ENCODE results near the gene SENP8.

SENP8 gene

DNA sequence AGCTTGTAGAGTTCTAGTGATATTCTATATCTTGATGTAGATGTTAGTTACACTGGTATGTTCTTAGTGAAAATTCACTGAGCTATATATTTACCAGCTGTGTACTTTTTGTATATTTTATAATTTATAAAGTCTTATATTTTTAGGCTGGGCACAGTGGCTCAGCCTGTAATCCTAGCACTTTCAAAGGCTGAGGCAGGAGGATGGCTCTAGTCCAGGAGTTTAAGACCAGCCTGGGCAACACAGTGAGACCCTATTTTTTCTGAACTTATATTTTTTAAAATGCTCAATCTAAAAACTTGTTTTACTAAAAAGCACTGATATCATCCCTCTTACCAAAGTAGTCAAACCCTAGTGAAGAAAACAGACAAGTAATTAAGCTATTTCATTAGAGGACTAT, 5.4 kb upstream of the SENP8 start:
- TF ChIP-seq TAF1 (IDR thresholded peaks at IDR 0.05; ENCODE audit: borderline replicate concordance, insufficient read depth, low read length), result no peak
- TF ChIP-seq POLR2AphosphoS5 (IDR thresholded peaks at IDR 0.05; ENCODE audit: low read depth, low read length), result no peak
- TF ChIP-seq, protein P1, sequence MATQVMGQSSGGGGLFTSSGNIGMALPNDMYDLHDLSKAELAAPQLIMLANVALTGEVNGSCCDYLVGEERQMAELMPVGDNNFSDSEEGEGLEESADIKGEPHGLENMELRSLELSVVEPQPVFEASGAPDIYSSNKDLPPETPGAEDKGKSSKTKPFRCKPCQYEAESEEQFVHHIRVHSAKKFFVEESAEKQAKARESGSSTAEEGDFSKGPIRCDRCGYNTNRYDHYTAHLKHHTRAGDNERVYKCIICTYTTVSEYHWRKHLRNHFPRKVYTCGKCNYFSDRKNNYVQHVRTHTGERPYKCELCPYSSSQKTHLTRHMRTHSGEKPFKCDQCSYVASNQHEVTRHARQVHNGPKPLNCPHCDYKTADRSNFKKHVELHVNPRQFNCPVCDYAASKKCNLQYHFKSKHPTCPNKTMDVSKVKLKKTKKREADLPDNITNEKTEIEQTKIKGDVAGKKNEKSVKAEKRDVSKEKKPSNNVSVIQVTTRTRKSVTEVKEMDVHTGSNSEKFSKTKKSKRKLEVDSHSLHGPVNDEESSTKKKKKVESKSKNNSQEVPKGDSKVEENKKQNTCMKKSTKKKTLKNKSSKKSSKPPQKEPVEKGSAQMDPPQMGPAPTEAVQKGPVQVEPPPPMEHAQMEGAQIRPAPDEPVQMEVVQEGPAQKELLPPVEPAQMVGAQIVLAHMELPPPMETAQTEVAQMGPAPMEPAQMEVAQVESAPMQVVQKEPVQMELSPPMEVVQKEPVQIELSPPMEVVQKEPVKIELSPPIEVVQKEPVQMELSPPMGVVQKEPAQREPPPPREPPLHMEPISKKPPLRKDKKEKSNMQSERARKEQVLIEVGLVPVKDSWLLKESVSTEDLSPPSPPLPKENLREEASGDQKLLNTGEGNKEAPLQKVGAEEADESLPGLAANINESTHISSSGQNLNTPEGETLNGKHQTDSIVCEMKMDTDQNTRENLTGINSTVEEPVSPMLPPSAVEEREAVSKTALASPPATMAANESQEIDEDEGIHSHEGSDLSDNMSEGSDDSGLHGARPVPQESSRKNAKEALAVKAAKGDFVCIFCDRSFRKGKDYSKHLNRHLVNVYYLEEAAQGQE (IDR thresholded peaks at IDR 0.05; ENCODE audit: insufficient read depth in 1 of 2, low read depth in 2 of 2, low read length in 2 of 2), result no peak
- TF ChIP-seq SIN3A (IDR thresholded peaks at IDR 0.05; ENCODE audit: borderline replicate concordance, insufficient read depth, low read length), result no peak
- no peak for TF ChIP-seq FOXP2 (optimal IDR thresholded peaks at IDR 0.05; ENCODE audit: borderline replicate concordance, extremely low read depth, extremely low read length, insufficient read depth)

DNA sequence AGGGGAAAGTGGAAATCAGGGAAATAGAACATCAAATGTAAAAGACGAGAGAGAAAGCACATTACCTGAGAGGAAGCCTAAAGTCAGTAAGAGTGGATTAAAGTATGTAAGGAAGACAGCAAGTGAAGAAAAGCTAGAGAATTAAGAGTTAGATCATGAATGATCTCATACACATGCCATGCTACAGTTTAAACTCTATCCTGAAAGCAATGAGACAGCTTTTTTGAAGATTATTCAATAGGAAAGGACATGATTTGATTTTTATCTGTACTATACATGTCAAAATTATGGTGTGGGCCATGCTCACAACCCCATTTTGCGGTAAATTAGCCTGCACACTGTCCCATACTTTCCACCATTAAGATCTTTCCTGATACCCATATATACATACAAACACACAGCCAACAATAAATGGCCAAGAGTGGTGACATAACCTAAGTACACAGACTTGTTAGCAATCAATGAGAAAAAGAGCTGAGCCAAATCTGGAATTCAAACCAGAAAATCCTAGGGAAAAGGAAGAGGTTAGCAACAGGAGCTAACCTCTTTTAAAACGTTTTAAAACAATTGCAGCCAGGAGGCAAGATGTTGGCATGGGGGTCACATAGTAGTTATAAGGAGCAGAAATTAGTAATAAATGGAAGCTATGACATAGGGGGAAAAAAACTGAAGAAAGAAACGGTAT, 4.7 kb upstream of the SENP8 start:
- TF ChIP-seq POLR2AphosphoS5 (IDR thresholded peaks at IDR 0.05; ENCODE audit: low read depth, low read length) (no peak), FOXP2 (optimal IDR thresholded peaks at IDR 0.05; ENCODE audit: borderline replicate concordance, extremely low read depth, extremely low read length, insufficient read depth) (no peak), TAF1 (IDR thresholded peaks at IDR 0.05; ENCODE audit: borderline replicate concordance, insufficient read depth, low read length) (no peak), SIN3A (IDR thresholded peaks at IDR 0.05; ENCODE audit: borderline replicate concordance, insufficient read depth, low read length) (no peak)
- TF ChIP-seq, protein P1 (IDR thresholded peaks at IDR 0.05; ENCODE audit: insufficient read depth in 1 of 2, low read depth in 2 of 2, low read length in 2 of 2), result no peak

DNA sequence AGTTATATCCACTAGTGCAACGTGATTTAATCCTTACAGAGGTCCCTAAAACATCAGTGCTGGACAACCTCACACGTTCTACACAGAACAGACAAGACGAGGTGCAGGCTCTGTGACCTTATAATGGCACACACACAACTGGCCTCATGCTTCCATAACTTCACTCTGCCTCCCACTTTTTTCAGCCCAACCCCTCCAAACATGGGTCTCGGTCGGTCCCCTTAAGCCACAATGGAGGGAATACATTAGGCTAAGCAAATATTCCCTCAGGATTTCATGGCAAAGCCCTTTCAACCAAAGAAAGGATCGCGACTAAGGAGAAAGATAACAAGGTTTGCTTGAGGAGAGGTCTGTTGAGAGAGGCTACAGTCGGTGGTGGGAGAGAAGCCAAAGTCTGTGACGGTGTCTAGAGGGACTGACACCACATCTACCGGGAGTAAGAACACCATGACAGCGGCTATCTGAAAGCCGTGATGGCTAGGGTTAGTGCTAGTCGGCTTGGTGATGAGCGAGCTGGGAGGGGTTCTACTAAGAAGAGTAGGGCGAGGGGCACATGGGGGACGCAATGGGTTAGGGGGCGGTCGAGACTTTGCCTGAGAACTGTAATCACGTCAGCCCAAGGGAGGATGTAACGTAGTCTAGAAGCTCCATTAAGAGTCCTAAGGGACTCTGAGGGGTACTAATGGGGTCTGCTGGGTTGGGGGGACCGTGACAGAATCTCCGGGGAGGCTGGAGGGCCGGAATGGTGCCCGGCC, 1.3 kb upstream of the SENP8 start:
- TF ChIP-seq POLR2AphosphoS5 (IDR thresholded peaks at IDR 0.05; ENCODE audit: low read depth, low read length) (no peak), FOXP2 (optimal IDR thresholded peaks at IDR 0.05; ENCODE audit: borderline replicate concordance, extremely low read depth, extremely low read length, insufficient read depth) (no peak), TAF1 (IDR thresholded peaks at IDR 0.05; ENCODE audit: borderline replicate concordance, insufficient read depth, low read length) (no peak), SIN3A (IDR thresholded peaks at IDR 0.05; ENCODE audit: borderline replicate concordance, insufficient read depth, low read length) (no peak)
- TF ChIP-seq, protein P1 (IDR thresholded peaks at IDR 0.05; ENCODE audit: insufficient read depth in 1 of 2, low read depth in 2 of 2, low read length in 2 of 2), result no peak

DNA sequence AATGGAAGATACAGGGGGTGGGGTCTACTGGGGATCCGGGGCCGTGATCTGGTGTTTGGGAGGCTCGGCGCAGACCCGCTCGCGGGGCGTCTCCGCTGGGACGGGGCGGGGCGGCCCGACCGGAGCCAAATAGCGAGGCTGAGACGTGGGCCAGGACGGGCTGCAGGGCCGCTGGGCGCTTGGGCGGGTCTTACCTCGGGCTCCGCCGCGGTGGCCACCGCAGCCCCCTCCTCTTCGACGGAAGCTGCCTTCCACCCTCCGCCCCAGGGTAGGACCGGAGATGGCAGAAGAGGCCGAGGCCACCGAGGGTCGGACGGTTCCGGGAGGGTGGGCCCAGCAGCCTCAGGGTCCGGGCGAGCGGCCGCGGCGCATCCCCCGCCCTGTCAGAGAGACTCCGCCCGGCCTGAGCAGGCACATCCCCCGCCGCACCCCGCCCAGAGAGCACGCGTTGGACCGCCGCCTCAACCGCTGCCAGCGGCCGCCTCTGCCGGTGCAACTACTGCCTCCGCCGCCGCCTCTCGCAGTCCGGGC, 652 bp upstream of the SENP8 start:
- TF ChIP-seq SIN3A (IDR thresholded peaks at IDR 0.05; ENCODE audit: borderline replicate concordance, insufficient read depth, low read length), result peak; percentile 40; the same call in 1 of the 2 replicates
- no peak for TF ChIP-seq FOXP2 (optimal IDR thresholded peaks at IDR 0.05; ENCODE audit: borderline replicate concordance, extremely low read depth, extremely low read length, insufficient read depth)

DNA sequence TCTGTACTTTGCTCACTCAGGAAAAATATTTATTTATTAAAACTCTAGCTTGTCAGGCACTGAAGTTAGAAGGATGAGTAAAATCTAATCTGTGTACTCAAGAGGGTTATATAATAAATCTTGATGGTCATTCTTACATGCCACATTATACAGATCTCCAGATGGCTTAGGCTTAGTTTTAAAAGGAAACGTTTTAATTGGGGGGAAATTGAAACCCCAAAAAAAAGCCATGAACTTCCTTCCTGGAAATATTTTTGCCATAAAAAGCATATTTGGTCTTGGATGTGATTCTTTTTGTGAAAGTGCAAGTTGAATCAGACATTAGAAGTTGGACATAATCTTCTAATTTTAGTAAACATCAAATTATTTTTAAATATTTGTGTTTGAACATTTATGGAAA, 6.0 kb downstream of the SENP8 start:
- TF ChIP-seq, protein P1 (IDR thresholded peaks at IDR 0.05; ENCODE audit: insufficient read depth in 1 of 2, low read depth in 2 of 2, low read length in 2 of 2), result no peak
- TF ChIP-seq POLR2AphosphoS5 (IDR thresholded peaks at IDR 0.05; ENCODE audit: low read depth, low read length), result no peak
- TF ChIP-seq FOXP2 (optimal IDR thresholded peaks at IDR 0.05; ENCODE audit: borderline replicate concordance, extremely low read depth, extremely low read length, insufficient read depth), result no peak
- no peak for TF ChIP-seq SIN3A (IDR thresholded peaks at IDR 0.05; ENCODE audit: borderline replicate concordance, insufficient read depth, low read length)
- TF ChIP-seq TAF1 (IDR thresholded peaks at IDR 0.05; ENCODE audit: borderline replicate concordance, insufficient read depth, low read length), result no peak

Measured in PFSK-1 (cell line).